IMR-90 (cell line): Measurements from ENCODE around the gene BICD1. TPM values are rescaled to one million over a fixed set of nuclear protein-coding genes. Genes with fewer than 3 reads are reported as not detected.

Source experiments
- ATAC-seq: fragments of 200-7000 bp; cut with Tn5 transposase; 2 replicates; pipeline ENCODE4 v1.9.1; 2020; ENCODE audit warnings: low read depth, mild to moderate bottlenecking, moderate library complexity
- BruUV-seq: library from RNA; stranded (reverse); fragments of 400-500 nt; replicated peaks from 2 replicates; lab custom pipeline; 2021; lab: Mats Ljungman, UMichigan
- CTCF ChIA-PET: fragments of 300-600 bp; formaldehyde crosslinking; extraction: SDS; loops from one replicate; lab custom pipeline; 2021; ENCODE audit warnings: antibody characterized with exemption; lab: Yijun Ruan, JAX
- POLR2A ChIA-PET: fragments of 300-600 bp; sonication (Branson Sonifier 250); formaldehyde crosslinking; loops from one replicate; lab custom pipeline; 2022; ENCODE audit warnings: antibody characterized with exemption; ENCODE audit not compliant: unreplicated experiment; lab: Charles Lee
- DNase-seq: peaks from one replicate; pipeline ENCODE4 v3.0.0; 2013
- H2AFZ ChIP-seq: replicated peaks from 2 replicates; pipeline ENCODE3; 2013; ENCODE audit warnings: low read length, mild to moderate bottlenecking; ENCODE audit not compliant: poor library complexity
- H2AK5ac ChIP-seq: 2 replicates; pipeline ENCODE4 v1.6.1; 2013; ENCODE audit warnings: low read depth, low read length, inconsistent platforms
- H2AK9ac ChIP-seq: replicated peaks from 2 replicates; pipeline ENCODE3; 2013; ENCODE audit warnings: mild to moderate bottlenecking, low read depth, low read length, moderate library complexity; ENCODE audit not compliant: poor library complexity
- H2BK120ac ChIP-seq: 2 replicates; pipeline ENCODE4 v1.6.1; 2013; ENCODE audit warnings: low read depth, low read length, inconsistent platforms
- H2BK15ac ChIP-seq: 3 replicates; pipeline ENCODE4 v1.6.1; 2013; ENCODE audit warnings: low read depth, low read length, inconsistent platforms
- H2BK20ac ChIP-seq: 2 replicates; pipeline ENCODE4 v1.6.1; 2013; ENCODE audit warnings: low read depth, mild to moderate bottlenecking, inconsistent platforms, low read length, moderate library complexity
- H2BK5ac ChIP-seq: 2 replicates; pipeline ENCODE4 v1.6.1; 2013; ENCODE audit warnings: mild to moderate bottlenecking, low read depth, low read length, inconsistent platforms; ENCODE audit not compliant: poor library complexity, severe bottlenecking
- H3K14ac ChIP-seq: replicated peaks from 2 replicates; pipeline ENCODE4 v1.6.1; 2013; ENCODE audit warnings: low read depth, low read length, inconsistent platforms
- H3K18ac ChIP-seq: 2 replicates; pipeline ENCODE4 v1.6.1; 2013; ENCODE audit warnings: low read depth, low read length, control low read depth
- H3K23ac ChIP-seq: 2 replicates; pipeline ENCODE4 v1.6.1; 2013; ENCODE audit warnings: low read depth, low read length, inconsistent platforms
- H3K27ac ChIP-seq: 2 replicates; pipeline ENCODE4 v1.5.1; 2013; ENCODE audit warnings: mild to moderate bottlenecking, control low read depth, low read length; ENCODE audit not compliant: insufficient read depth
- H3K27me3 ChIP-seq: 2 replicates; pipeline ENCODE4 v1.6.1; 2013; ENCODE audit warnings: low read length; ENCODE audit not compliant: control insufficient read depth, insufficient read depth
- H3K36me3 ChIP-seq: 2 replicates; pipeline ENCODE4 v1.6.1; 2013; ENCODE audit warnings: low read length, mixed read lengths; ENCODE audit not compliant: control insufficient read depth, insufficient read depth
- H3K4ac ChIP-seq: 2 replicates; pipeline ENCODE4 v1.6.1; 2013; ENCODE audit warnings: low read depth, low read length, inconsistent platforms
- H3K4me1 ChIP-seq: 2 replicates; pipeline ENCODE4 v1.6.1; 2013; ENCODE audit warnings: low read length, mixed read lengths; ENCODE audit not compliant: control insufficient read depth, insufficient read depth
- H3K4me2 ChIP-seq: 2 replicates; pipeline ENCODE4 v1.6.1; 2013; ENCODE audit warnings: low read depth, mild to moderate bottlenecking, control low read depth, low read length, moderate library complexity
- H3K4me3 ChIP-seq: 2 replicates; pipeline ENCODE4 v1.5.1; 2013; ENCODE audit warnings: low read depth, mild to moderate bottlenecking, control low read depth, low read length, moderate library complexity; ENCODE audit not compliant: insufficient read depth
- H3K56ac ChIP-seq: 2 replicates; pipeline ENCODE4 v1.6.1; 2013; ENCODE audit warnings: low read length, inconsistent platforms; ENCODE audit not compliant: insufficient read depth; ENCODE audit errors: extremely low read depth
- H3K79me1 ChIP-seq, 2 experiments: 2 replicates each; pipeline ENCODE4 v1.6.1; 2013; ENCODE audit warnings: low read length in 2 of 2, inconsistent platforms in 1 of 2, low read depth in 1 of 2
- H3K9ac ChIP-seq: 2 replicates; pipeline ENCODE4 v1.6.1; 2013; ENCODE audit warnings: low read depth, low read length, control low read depth
- H3K9me1 ChIP-seq: 2 replicates; pipeline ENCODE4 v1.6.1; 2013; ENCODE audit warnings: low read length, inconsistent platforms; ENCODE audit not compliant: insufficient read depth
- H3K9me3 ChIP-seq: 2 replicates; pipeline ENCODE4 v1.6.1; 2013; ENCODE audit warnings: low read length; ENCODE audit not compliant: control insufficient read depth, insufficient read depth
- H4K20me1 ChIP-seq: 2 replicates; pipeline ENCODE4 v1.6.1; 2013; ENCODE audit warnings: low read length, inconsistent platforms; ENCODE audit not compliant: insufficient read depth
- H4K5ac ChIP-seq: 2 replicates; pipeline ENCODE4 v1.6.1; 2013; ENCODE audit warnings: mild to moderate bottlenecking, low read depth, low read length, control low read depth
- H4K8ac ChIP-seq, 2 experiments: 2 replicates each; pipeline ENCODE4 v1.6.1; 2013; ENCODE audit warnings: low read depth in 2 of 2, low read length in 2 of 2, control low read depth in 1 of 2, inconsistent platforms in 1 of 2
- H4K91ac ChIP-seq: 2 replicates; pipeline ENCODE4 v1.6.1; 2013; ENCODE audit warnings: low read depth, low read length, inconsistent platforms; ENCODE audit not compliant: insufficient read depth
- NFE2L2 ChIP-seq: fragments of 150-350 bp; IDR thresholded peaks from 2 replicates; pipeline ENCODE4 v1.6.1; 2016; ENCODE audit warnings: low read depth, mild to moderate bottlenecking, low read length
- POLR2A ChIP-seq: IDR thresholded peaks from 2 replicates; pipeline ENCODE4 v1.6.1; 2012; ENCODE audit warnings: mild to moderate bottlenecking, low read depth, low read length
- WGBS, 2 experiments: methylation state at CpG; one replicate each; pipeline versions ENCODE4 v1.1.5 to v1.1.7; 2013; ENCODE audit warnings: missing lambda C conversion rate in 2 of 2; ENCODE audit not compliant: insufficient read length in 1 of 2; ENCODE audit errors: extremely low coverage in 2 of 2; 5-methylcytosine and 5-hydroxymethylcytosine counted together
- dilution Hi-C: fragments of 300-500 bp; cut with HindIII; formaldehyde crosslinking; loops from one replicate; pipeline ENCODE4 v1.14.3; 2018; ENCODE audit warnings: low sequenced_read_pairs; ENCODE audit not compliant: unreplicated experiment
- in situ Hi-C: fragments of 300-500 bp; cut with MboI; formaldehyde crosslinking; loops from 3 replicates; pipeline ENCODE4 v1.14.3; 2019; ENCODE audit warnings: low sequenced_read_pairs, inconsistent platforms, mixed read lengths
- intact Hi-C: fragments of 100-400 bp; cut with micrococcal nuclease; formaldehyde crosslinking; loops from 2 replicates; pipeline ENCODE4 v1.10.0; 2022
- polyA plus RNA-seq, 3 experiments: library from polyadenylated mRNA; depleted of rRNA; stranded (reverse); fragments of >200 nt; gene quantifications; 2 replicates each; pipeline ENCODE4 v1.2.3, GENCODE V29; 2012; ENCODE audit warnings: low replicate concordance in 1 of 3
- total RNA-seq: library from RNA; depleted of rRNA; stranded (reverse); fragments of >200 nt; gene quantifications from 2 replicates; pipeline ENCODE4 v1.2.3, GENCODE V29; 2012

The BICD1 gene
- total and polyA plus RNA-seq, 2 of the 4 experiments (the other 2 are of a cell fraction): 17.2 to 21.8 TPM

GRCh38 chr12:32069731-32070130 is 36.9 kb upstream of the BICD1 start:
- Histone ChIP-seq H3K9me1 (no peaks in the 10 kb centered on the region), H4K91ac (no peak overlapping the region), H3K4me2 (no peak overlapping the region), H3K56ac (no peak overlapping the region), H3K27ac (no peak overlapping the region), H3K9ac (no peak overlapping the region), H3K14ac (no peak overlapping the region), H3K79me1 (no peaks in the 10 kb centered on the region), H4K20me1 (no peaks in the 10 kb centered on the region), H4K5ac (no peak overlapping the region), H3K27me3 (no peaks in the 10 kb centered on the region), H2BK15ac (no peak overlapping the region), H2AK5ac (no peak overlapping the region), H3K9me3 (peaks cover 2% of the 10 kb centered on the region; the same call in 1 of the 2 replicates), H2BK20ac (no peak overlapping the region), H2BK5ac (no peak overlapping the region), H3K4ac (no peak overlapping the region), H2BK120ac (no peak overlapping the region), H3K4me3 (no peak overlapping the region), H2AFZ (no peak overlapping the region), H3K36me3 (no peaks in the 10 kb centered on the region), H3K4me1 (no peaks in the 10 kb centered on the region), H4K8ac (no peak overlapping the region), H2AK9ac (no peak overlapping the region), H3K18ac (no peak overlapping the region), H3K23ac (no peak overlapping the region)
- BruUV-seq: no TSS peak
- WGBS, 2 experiments: 82% methylated on average over 2 of the region's 5 CpGs; no CpG with 5 or more reads in 1 of the 2 experiments
- intact Hi-C loops: no loop called here
- CTCF ChIA-PET: interaction anchor here (2.1 kb wide), 1 partner anchor 9 kb away, joined by 6 read pairs; no protein-coding TSS in a partner anchor
- ATAC-seq: no peak
- TF ChIP-seq POLR2A (no peak), NFE2L2 (no peak)
- in situ Hi-C loops: loop anchor here (5.0 to 25.0 kb wide), 2 partner anchors 233 to 407 kb away; partner anchors contain the start of gene ETFBKMT
- DNase-seq: no peak
- dilution Hi-C loops: no loop called here
- POLR2A ChIA-PET: no interaction called here
